Right lobe of liver (tissue), 4 donors: ENCODE results near the gene EFNA5.

Source experiments
- POLR2A ChIP-seq: fragments of 450-650 bp; IDR thresholded peaks from one replicate; pipeline ENCODE4 v1.6.1; 2017; ENCODE audit warnings: antibody characterized with exemption, mild to moderate bottlenecking
- TF ChIP-seq, protein P1 (sequence below), 4 donors: fragments of 200-600 bp in 3 of 4; fragments of 450-650 bp in 1 of 4; IDR thresholded peaks; one replicate each; pipeline versions ENCODE4 v1.5.1 to v1.8.0; 2016 to 2022; ENCODE audit warnings: antibody characterized with exemption in 4 of 4, mild to moderate bottlenecking in 2 of 4
- donor health status: DM: no; HTN: no; CAD: no.
- donor health status: DM: no; HTN: no; CAD: no.
- donor health status: DM: no; HTN: yes; CAD: no.

DNA sequence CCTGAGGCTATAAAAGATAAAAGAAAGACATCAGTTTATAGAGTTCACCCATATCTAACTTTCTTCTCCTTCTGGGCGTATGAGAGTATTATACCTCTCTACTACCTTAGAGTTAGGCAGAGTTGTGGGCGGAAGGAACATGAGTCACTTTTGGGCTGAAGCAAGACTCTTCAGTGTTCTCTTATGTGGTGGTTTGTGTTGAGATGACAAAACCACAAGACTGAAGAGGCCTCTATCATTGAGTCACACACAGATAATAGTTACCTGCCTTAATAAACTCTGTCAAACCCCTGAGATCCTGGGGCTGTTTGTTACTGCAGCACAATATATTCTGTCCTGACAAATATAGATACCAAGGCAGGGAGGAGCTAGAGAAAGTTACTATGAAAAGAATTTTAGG is 184.2 kb downstream of the EFNA5 start:
- TF ChIP-seq, protein P1, sequence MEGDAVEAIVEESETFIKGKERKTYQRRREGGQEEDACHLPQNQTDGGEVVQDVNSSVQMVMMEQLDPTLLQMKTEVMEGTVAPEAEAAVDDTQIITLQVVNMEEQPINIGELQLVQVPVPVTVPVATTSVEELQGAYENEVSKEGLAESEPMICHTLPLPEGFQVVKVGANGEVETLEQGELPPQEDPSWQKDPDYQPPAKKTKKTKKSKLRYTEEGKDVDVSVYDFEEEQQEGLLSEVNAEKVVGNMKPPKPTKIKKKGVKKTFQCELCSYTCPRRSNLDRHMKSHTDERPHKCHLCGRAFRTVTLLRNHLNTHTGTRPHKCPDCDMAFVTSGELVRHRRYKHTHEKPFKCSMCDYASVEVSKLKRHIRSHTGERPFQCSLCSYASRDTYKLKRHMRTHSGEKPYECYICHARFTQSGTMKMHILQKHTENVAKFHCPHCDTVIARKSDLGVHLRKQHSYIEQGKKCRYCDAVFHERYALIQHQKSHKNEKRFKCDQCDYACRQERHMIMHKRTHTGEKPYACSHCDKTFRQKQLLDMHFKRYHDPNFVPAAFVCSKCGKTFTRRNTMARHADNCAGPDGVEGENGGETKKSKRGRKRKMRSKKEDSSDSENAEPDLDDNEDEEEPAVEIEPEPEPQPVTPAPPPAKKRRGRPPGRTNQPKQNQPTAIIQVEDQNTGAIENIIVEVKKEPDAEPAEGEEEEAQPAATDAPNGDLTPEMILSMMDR (IDR thresholded peaks at IDR 0.05), result no peak
- no peak for TF ChIP-seq POLR2A
